Trophoblast cell (in vitro differentiated cells and primary cell): ENCODE results near the gene SCN5A.

Source experiments
- DNase-seq, 2 donors: peaks; one replicate each; pipeline ENCODE4 v3.0.0-alpha.2; 2016
- H2AFZ ChIP-seq: 2 replicates; pipeline ENCODE4 v1.6.1; 2013; ENCODE audit warnings: low read length, moderate library complexity, mild to moderate bottlenecking; ENCODE audit not compliant: insufficient read depth, poor library complexity
- H2AK5ac ChIP-seq: 2 replicates; pipeline ENCODE4 v1.6.1; 2013; ENCODE audit warnings: mild to moderate bottlenecking, low read length
- H2BK120ac ChIP-seq: 2 replicates; pipeline ENCODE4 v1.6.1; 2013; ENCODE audit warnings: low read length, mild to moderate bottlenecking, moderate library complexity; ENCODE audit not compliant: insufficient read depth, poor library complexity
- H2BK12ac ChIP-seq: 2 replicates; pipeline ENCODE4 v1.6.1; 2013; ENCODE audit warnings: mild to moderate bottlenecking, low read length, moderate library complexity
- H2BK5ac ChIP-seq: 2 replicates; pipeline ENCODE4 v1.6.1; 2013; ENCODE audit warnings: low read length, low read depth, moderate library complexity, mild to moderate bottlenecking; ENCODE audit not compliant: poor library complexity
- H3K14ac ChIP-seq: 2 replicates; pipeline ENCODE4 v1.6.1; 2013; ENCODE audit warnings: mild to moderate bottlenecking, low read length
- H3K18ac ChIP-seq: 2 replicates; pipeline ENCODE4 v1.6.1; 2013; ENCODE audit warnings: mild to moderate bottlenecking, low read length
- H3K23ac ChIP-seq: 2 replicates; pipeline ENCODE4 v1.6.1; 2013; ENCODE audit warnings: low read length
- H3K27ac ChIP-seq: 2 replicates; pipeline ENCODE4 v1.5.1; 2013; ENCODE audit warnings: low read depth, mild to moderate bottlenecking, inconsistent platforms, low read length, moderate library complexity
- H3K27me3 ChIP-seq: 2 replicates; pipeline ENCODE4 v1.6.1; 2013; ENCODE audit warnings: inconsistent platforms, mild to moderate bottlenecking, low read length, moderate library complexity; ENCODE audit not compliant: insufficient read depth
- H3K36me3 ChIP-seq, 2 experiments: 1 replicate in 1 of 2; 2 replicates in 1 of 2; pipeline ENCODE4 v1.6.1; 2013; ENCODE audit warnings: low read length in 2 of 2, mild to moderate bottlenecking in 2 of 2, moderate library complexity in 1 of 2; ENCODE audit not compliant: insufficient read depth in 2 of 2, control insufficient read depth in 1 of 2
- H3K4ac ChIP-seq: 2 replicates; pipeline ENCODE4 v1.6.1; 2013; ENCODE audit warnings: low read depth, mild to moderate bottlenecking, low read length, moderate library complexity
- H3K4me1 ChIP-seq, 2 experiments: 1 replicate in 1 of 2; 2 replicates in 1 of 2; pipeline ENCODE4 v1.6.1; 2013; ENCODE audit warnings: low read length in 2 of 2, mild to moderate bottlenecking in 2 of 2, moderate library complexity in 1 of 2; ENCODE audit not compliant: insufficient read depth in 2 of 2, control insufficient read depth in 1 of 2
- H3K4me2 ChIP-seq: 2 replicates; pipeline ENCODE4 v1.6.1; 2013; ENCODE audit warnings: inconsistent platforms, mild to moderate bottlenecking, low read length, moderate library complexity
- H3K4me3 ChIP-seq: 2 replicates; pipeline ENCODE4 v1.5.1; 2013; ENCODE audit warnings: mild to moderate bottlenecking, low read depth, low read length, inconsistent platforms
- H3K79me1 ChIP-seq: one replicate; pipeline ENCODE4 v1.6.1; 2013; ENCODE audit warnings: low read length
- H3K79me2 ChIP-seq: 2 replicates; pipeline ENCODE4 v1.6.1; 2013; ENCODE audit warnings: low read length, mild to moderate bottlenecking; ENCODE audit not compliant: control insufficient read depth, insufficient read depth, poor library complexity
- H3K9ac ChIP-seq: 2 replicates; pipeline ENCODE4 v1.6.1; 2013; ENCODE audit warnings: mild to moderate bottlenecking, low read length
- H3K9me3 ChIP-seq: 2 replicates; pipeline ENCODE4 v1.6.1; 2013; ENCODE audit warnings: low read depth, mild to moderate bottlenecking, control low read depth, inconsistent platforms, low read length; ENCODE audit not compliant: insufficient read depth
- H4K12ac ChIP-seq: 2 replicates; pipeline ENCODE4 v1.6.1; 2013; ENCODE audit warnings: low read depth, mild to moderate bottlenecking, low read length, moderate library complexity
- H4K8ac ChIP-seq: 2 replicates; pipeline ENCODE4 v1.6.1; 2013; ENCODE audit warnings: low read depth, mild to moderate bottlenecking, low read length, moderate library complexity
- H4K91ac ChIP-seq: one replicate; pipeline ENCODE4 v1.6.1; 2013; ENCODE audit warnings: low read depth, mild to moderate bottlenecking, low read length, moderate library complexity
- WGBS: extraction: QIAGEN DNeasy Blood & Tissue Kit; methylation state at CpG from one replicate; pipeline ENCODE4 v1.1.7; 2013; ENCODE audit warnings: missing lambda C conversion rate; ENCODE audit not compliant: insufficient read length, insufficient coverage; ENCODE audit errors: extremely low coverage; 5-methylcytosine and 5-hydroxymethylcytosine counted together

Gene SCN5A

DNA sequence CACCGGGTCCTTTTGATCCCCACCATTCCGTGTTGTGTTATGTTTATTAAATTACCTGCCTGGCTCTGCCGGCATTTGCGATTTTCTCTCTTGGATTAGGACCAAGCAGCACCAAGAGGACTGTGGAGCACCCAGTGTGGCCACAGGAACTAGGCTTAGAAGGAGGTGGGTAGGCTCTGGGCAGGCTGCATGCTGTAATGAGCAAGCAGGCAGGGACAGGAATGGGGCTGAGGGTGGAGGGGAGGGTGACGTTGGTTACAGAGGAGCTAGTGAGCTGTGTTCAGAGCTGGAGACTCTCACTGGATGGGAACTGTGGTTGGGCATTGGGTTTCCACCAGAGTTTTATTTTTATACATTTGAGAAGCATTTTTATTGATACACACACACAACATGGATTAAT is 7.9 kb upstream of the SCN5A start:
- Histone ChIP-seq H3K9me3 (no peaks in the 10 kb centered on the region), H3K4me2 (no peak overlapping the region), H2BK5ac (no peak overlapping the region), H3K4me3 (no peak overlapping the region), H2BK120ac (no peak overlapping the region), H3K27ac (no peak overlapping the region), H4K8ac (no peak overlapping the region), H3K9ac (no peak overlapping the region), H3K23ac (peak overlapping the region; percentile 23), H4K12ac (no peak overlapping the region), H3K79me1 (no peaks in the 10 kb centered on the region), H3K27me3 (no peaks in the 10 kb centered on the region), H3K79me2 (no peaks in the 10 kb centered on the region), H3K4ac (no peak overlapping the region), H3K36me3 (no peaks in the 10 kb centered on the region), H3K4me1 (peaks cover 0 to 4% of the 10 kb centered on the region in 2 experiments), H3K14ac (no peak overlapping the region), H4K91ac (no peak overlapping the region), H2BK12ac (no peak overlapping the region), H2AK5ac (no peak overlapping the region), H2AFZ (no peak overlapping the region), H3K18ac (no peak overlapping the region)
- no CpG with 5 or more reads among the region's 5 CpGs for whole genome bisulfite sequencing
- DNase-seq = no peak

DNA sequence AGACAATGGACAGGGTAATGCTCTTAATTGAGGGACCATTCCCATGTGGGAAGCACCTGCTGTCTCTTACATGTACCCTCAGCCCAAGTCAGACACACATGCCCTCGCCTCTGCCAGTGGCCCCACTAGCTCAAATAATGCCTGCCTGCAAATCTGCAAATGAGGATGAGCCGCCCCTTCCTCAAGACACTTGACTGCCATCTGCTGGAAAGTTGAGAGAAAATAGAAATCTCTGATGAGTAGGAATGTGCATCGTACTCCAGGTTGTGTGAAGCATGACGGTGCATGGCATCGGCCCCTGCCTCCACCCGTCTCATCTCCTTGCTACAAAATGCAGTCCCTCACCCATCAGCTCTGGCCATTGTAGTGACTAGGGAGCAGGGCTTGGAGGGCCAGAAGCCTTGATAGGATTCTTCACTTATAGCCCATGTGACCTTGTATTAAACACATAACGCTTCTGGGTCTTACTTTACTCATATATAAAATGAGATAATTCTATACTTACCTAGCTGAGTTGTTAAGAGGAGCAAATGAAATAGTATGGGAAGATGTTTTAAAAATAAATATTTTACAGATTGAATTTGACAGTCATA is 6.3 kb upstream of the SCN5A start:
- Histone ChIP-seq H3K36me3 (no peaks in the 10 kb centered on the region), H3K4me2 (no peak overlapping the region), H3K23ac (no peak overlapping the region), H3K27me3 (no peaks in the 10 kb centered on the region), H2AFZ (no peak overlapping the region), H2BK5ac (no peak overlapping the region), H2BK120ac (no peak overlapping the region), H3K14ac (no peak overlapping the region), H3K4me3 (no peak overlapping the region), H4K12ac (no peak overlapping the region), H4K91ac (no peak overlapping the region), H3K79me2 (no peaks in the 10 kb centered on the region), H3K18ac (no peak overlapping the region), H3K27ac (no peak overlapping the region), H3K4me1 (peaks cover 0 to 4% of the 10 kb centered on the region in 2 experiments), H3K79me1 (no peaks in the 10 kb centered on the region), H4K8ac (no peak overlapping the region), H2AK5ac (no peak overlapping the region), H3K9me3 (no peaks in the 10 kb centered on the region), H2BK12ac (no peak overlapping the region), H3K9ac (no peak overlapping the region), H3K4ac (no peak overlapping the region)
- no CpG with 5 or more reads among the region's 7 CpGs for WGBS
- DNase-seq = peak in 1 of 2 donors; percentile 73

GRCh38 chr3:38653685-38654537 is 4.4 kb upstream of the SCN5A start:
- no peak overlapping the region for H4K91ac ChIP-seq
- H3K4me3 ChIP-seq = no peak overlapping the region
- H3K9me3 ChIP-seq = peaks cover 4% of the 10 kb centered on the region
- no peaks in the 10 kb centered on the region for H3K79me2 ChIP-seq
- no peak overlapping the region for H2BK120ac ChIP-seq
- no peak overlapping the region for H3K9ac ChIP-seq
- H2BK5ac ChIP-seq = no peak overlapping the region
- DNase-seq = no peak
- no peak overlapping the region for H3K27ac ChIP-seq
- H3K14ac ChIP-seq = no peak overlapping the region
- H3K4me1 ChIP-seq = peaks cover 9 to 13% of the 10 kb centered on the region in 2 experiments
- H3K18ac ChIP-seq = no peak overlapping the region
- no peak overlapping the region for H2AFZ ChIP-seq
- H3K4ac ChIP-seq = no peak overlapping the region
- no peak overlapping the region for H2AK5ac ChIP-seq
- no CpG with 5 or more reads among the region's 7 CpGs for WGBS
- no peak overlapping the region for H4K12ac ChIP-seq
- no peak overlapping the region for H4K8ac ChIP-seq
- H3K36me3 ChIP-seq = no peaks in the 10 kb centered on the region
- no peak overlapping the region for H3K4me2 ChIP-seq
- peaks cover 12% of the 10 kb centered on the region for H3K27me3 ChIP-seq
- H3K23ac ChIP-seq = no peak overlapping the region
- H2BK12ac ChIP-seq = no peak overlapping the region
- no peaks in the 10 kb centered on the region for H3K79me1 ChIP-seq

DNA sequence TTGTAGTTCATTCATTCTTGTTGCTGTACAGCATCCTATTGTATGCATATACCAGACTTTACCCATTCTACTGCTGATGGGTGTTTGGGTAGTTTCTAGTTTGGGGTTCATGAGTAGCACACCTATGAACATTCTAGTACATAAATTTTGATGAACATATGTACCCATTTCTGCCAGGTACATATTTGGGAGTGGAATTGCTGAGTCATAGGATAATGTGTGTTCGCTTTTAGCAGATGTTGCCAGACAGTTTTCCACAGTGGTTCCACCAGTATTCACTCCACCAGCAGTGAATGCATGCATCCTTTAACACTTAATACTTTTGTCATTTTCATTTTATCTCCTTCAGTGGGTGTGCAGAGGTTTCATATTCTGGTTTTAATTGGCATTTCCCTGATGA is 3.4 kb upstream of the SCN5A start:
- Histone ChIP-seq H4K8ac (no peak overlapping the region), H3K18ac (no peak overlapping the region), H3K4me2 (no peak overlapping the region), H4K12ac (no peak overlapping the region), H3K9ac (no peak overlapping the region), H3K27me3 (peaks cover 21% of the 10 kb centered on the region), H2BK120ac (no peak overlapping the region), H3K14ac (no peak overlapping the region), H3K23ac (no peak overlapping the region), H3K79me1 (no peaks in the 10 kb centered on the region), H4K91ac (no peak overlapping the region), H2BK12ac (no peak overlapping the region), H3K27ac (no peak overlapping the region), H3K36me3 (no peaks in the 10 kb centered on the region), H2AFZ (no peak overlapping the region), H3K9me3 (peaks cover 6% of the 10 kb centered on the region), H3K4ac (no peak overlapping the region), H3K4me1 (peaks cover 9 to 11% of the 10 kb centered on the region in 2 experiments), H2BK5ac (no peak overlapping the region), H3K4me3 (no peak overlapping the region), H2AK5ac (no peak overlapping the region), H3K79me2 (no peaks in the 10 kb centered on the region)
- no CpG with 5 or more reads among the region's 1 CpG for WGBS
- no peak for DNase-seq
